ENCODE data around the gene SERTM1. TPM values are rescaled to one million over a fixed set of nuclear protein-coding genes. Genes with fewer than 3 reads are reported as not detected.

The SERTM1 gene
- total RNA-seq, 1 donor from 2014 or later = 0.08 TPM

GRCh38 chr13:36710396-36710795 is 36.6 kb downstream of the SERTM1 start:
- Mint-ChIP-seq H3K36me3 (ENCODE audit: low read depth, unreplicated experiment) (no peaks in the 10 kb centered on the region), H3K27ac (ENCODE audit: unreplicated experiment) (no peak overlapping the region), H3K4me3 (ENCODE audit: unreplicated experiment) (no peak overlapping the region), H3K4me1 (ENCODE audit: unreplicated experiment) (no peaks in the 10 kb centered on the region), H3K27me3 (ENCODE audit: unreplicated experiment) (peaks cover 14% of the 10 kb centered on the region), H3K9me3 (ENCODE audit: unreplicated experiment) (no peaks in the 10 kb centered on the region)
- TF ChIP-seq CTCF (IDR thresholded peaks at IDR 0.05; ENCODE audit: unreplicated experiment) = no peak
- DNase-seq (ENCODE audit: low spot score) = no peak

- no peak for DNase-seq (ENCODE audit: low spot score)
- Mint-ChIP-seq H3K27ac (ENCODE audit: unreplicated experiment) (no peak overlapping the region), H3K4me1 (ENCODE audit: unreplicated experiment) (no peaks in the 10 kb centered on the region), H3K9me3 (ENCODE audit: unreplicated experiment) (no peaks in the 10 kb centered on the region), H3K36me3 (ENCODE audit: low read depth, unreplicated experiment) (no peaks in the 10 kb centered on the region), H3K4me3 (ENCODE audit: unreplicated experiment) (no peak overlapping the region), H3K27me3 (ENCODE audit: unreplicated experiment) (peaks cover 11% of the 10 kb centered on the region)
- TF ChIP-seq CTCF (IDR thresholded peaks at IDR 0.05; ENCODE audit: unreplicated experiment) = no peak
Observed at GRCh38 chr13:36712290-36712689, 38.5 kb downstream of the SERTM1 start.

- H3K9me3 Mint-ChIP-seq (ENCODE audit: unreplicated experiment) = no peaks in the 10 kb centered on the region
- H3K27me3 Mint-ChIP-seq (ENCODE audit: unreplicated experiment) = peaks cover 11% of the 10 kb centered on the region
- no peak for TF ChIP-seq CTCF (IDR thresholded peaks at IDR 0.05; ENCODE audit: unreplicated experiment)
- DNase-seq (ENCODE audit: low spot score) = no peak
- H3K36me3 Mint-ChIP-seq (ENCODE audit: low read depth, unreplicated experiment) = no peaks in the 10 kb centered on the region
- no peak overlapping the region for H3K4me3 Mint-ChIP-seq (ENCODE audit: unreplicated experiment)
- H3K27ac Mint-ChIP-seq (ENCODE audit: unreplicated experiment) = no peak overlapping the region
- no peaks in the 10 kb centered on the region for H3K4me1 Mint-ChIP-seq (ENCODE audit: unreplicated experiment)
Observed at GRCh38 chr13:36712770-36713169, 39.0 kb downstream of the SERTM1 start.

GRCh38 chr13:36713887-36714286 is 40.1 kb downstream of the SERTM1 start:
- H3K4me1 Mint-ChIP-seq (ENCODE audit: unreplicated experiment) = no peaks in the 10 kb centered on the region
- H3K27me3 Mint-ChIP-seq (ENCODE audit: unreplicated experiment) = peaks cover 11% of the 10 kb centered on the region
- H3K27ac Mint-ChIP-seq (ENCODE audit: unreplicated experiment) = no peak overlapping the region
- no peak overlapping the region for H3K4me3 Mint-ChIP-seq (ENCODE audit: unreplicated experiment)
- H3K9me3 Mint-ChIP-seq (ENCODE audit: unreplicated experiment) = no peaks in the 10 kb centered on the region
- no peak for TF ChIP-seq CTCF (IDR thresholded peaks at IDR 0.05; ENCODE audit: unreplicated experiment)
- H3K36me3 Mint-ChIP-seq (ENCODE audit: low read depth, unreplicated experiment) = no peaks in the 10 kb centered on the region
- DNase-seq (ENCODE audit: low spot score) = no peak

- Mint-ChIP-seq H3K36me3 (ENCODE audit: low read depth, unreplicated experiment) (no peaks in the 10 kb centered on the region), H3K27ac (ENCODE audit: unreplicated experiment) (no peak overlapping the region), H3K4me3 (ENCODE audit: unreplicated experiment) (no peak overlapping the region), H3K9me3 (ENCODE audit: unreplicated experiment) (no peaks in the 10 kb centered on the region), H3K27me3 (ENCODE audit: unreplicated experiment) (peaks cover 11% of the 10 kb centered on the region), H3K4me1 (ENCODE audit: unreplicated experiment) (no peaks in the 10 kb centered on the region)
- no peak for DNase-seq (ENCODE audit: low spot score)
- no peak for TF ChIP-seq CTCF (IDR thresholded peaks at IDR 0.05; ENCODE audit: unreplicated experiment)
Observed at GRCh38 chr13:36715841-36716240, 42.0 kb downstream of the SERTM1 start.

All from endothelial cell (in vitro differentiated cells).